GM12864 (cell line): ENCODE data around the gene ELAVL3.

Source experiments
- DNase-seq: peaks from one replicate; pipeline ENCODE4 v3.0.0-alpha.2; 2011; ENCODE audit warnings: low read depth
- H3K4me3 ChIP-seq: 2 replicates; pipeline ENCODE4 v1.5.1; 2011; ENCODE audit warnings: mild to moderate bottlenecking, low read depth, low read length, control low read depth
- CTCF ChIP-seq: IDR thresholded peaks from 2 replicates; pipeline ENCODE4 v1.5.1; 2011; ENCODE audit warnings: low read depth, mild to moderate bottlenecking, moderate library complexity, low read length, control low read depth, inconsistent platforms; ENCODE audit errors: missing control alignments

ELAVL3 gene

DNA sequence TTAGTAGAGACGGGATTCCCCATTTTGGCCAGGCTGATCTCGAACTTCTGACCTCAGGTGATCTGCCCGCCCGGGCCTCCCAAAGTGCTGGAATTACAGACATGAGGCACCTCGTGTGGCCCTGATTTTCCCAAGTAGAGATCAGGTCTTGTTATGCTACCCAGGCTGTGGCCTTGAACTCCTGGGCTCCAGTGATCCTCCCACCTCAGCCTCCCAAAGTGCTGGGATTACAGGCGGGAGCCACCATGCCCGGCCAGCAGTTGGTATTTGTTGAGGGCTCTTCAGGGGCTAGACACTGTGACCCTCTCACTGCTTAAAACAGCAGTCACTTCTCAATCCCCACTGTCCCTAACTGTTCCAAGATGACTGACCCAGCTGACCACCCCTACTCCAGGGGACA lies 8.5 kb upstream of the ELAVL3 start:
- H3K4me3 ChIP-seq: no peak overlapping the region
- no peak for TF ChIP-seq CTCF
- DNase-seq: no peak

- DNase-seq: no peak
- no peak overlapping the region for H3K4me3 ChIP-seq
- no peak for TF ChIP-seq CTCF
Measured at GRCh38 chr19:11486661-11487503, 6.0 kb upstream of the ELAVL3 start.

GRCh38 chr19:11485245-11485837 lies 4.5 kb upstream of the ELAVL3 start:
- TF ChIP-seq CTCF: no peak

DNA sequence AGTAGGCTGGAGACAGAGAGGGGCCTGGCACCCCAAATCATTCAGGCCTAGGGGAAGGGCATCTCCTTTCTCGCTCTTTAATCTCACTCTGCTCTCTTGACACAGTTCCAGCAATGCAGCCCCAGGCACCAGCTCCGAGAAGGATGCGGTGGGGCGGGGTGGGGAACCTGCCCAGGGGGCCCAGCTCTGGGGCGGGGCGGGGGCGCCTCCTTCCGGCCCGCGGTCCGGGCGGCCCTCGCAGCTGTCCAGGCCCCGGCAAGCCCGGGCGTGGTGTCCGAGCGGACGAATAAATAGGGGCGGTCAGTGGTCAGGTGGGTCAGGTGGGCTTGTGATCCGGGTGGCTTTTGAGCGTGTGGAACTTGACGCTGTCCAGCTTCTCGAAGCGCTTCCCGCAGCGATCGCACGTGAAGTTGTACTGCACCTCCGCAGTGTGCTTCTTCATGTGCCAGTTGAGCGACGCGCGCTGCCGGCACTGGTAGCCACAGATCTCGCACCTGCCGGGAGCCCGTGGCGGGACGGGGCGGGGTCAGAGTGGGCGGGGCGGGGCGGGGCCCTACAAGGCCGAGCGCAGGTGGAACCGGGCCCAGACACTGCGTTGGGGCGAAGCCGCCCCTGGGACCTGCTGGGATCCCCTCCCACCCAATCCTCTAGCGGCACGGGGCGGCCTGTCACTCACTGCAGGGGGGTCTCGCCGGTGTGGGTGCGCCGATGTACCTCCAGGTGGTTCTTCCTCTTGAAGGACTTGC lies 2.7 kb upstream of the ELAVL3 start:
- DNase-seq: no peak
- TF ChIP-seq CTCF: no peak
- H3K4me3 ChIP-seq: no peak overlapping the region

More at GRCh38 chr19:11485245-11485837, 4.5 kb upstream of the ELAVL3 start:
- DNase-seq: no peak
- no peak overlapping the region for H3K4me3 ChIP-seq

- peak overlapping the region; percentile 32 for H3K4me3 ChIP-seq
Measured at GRCh38 chr19:11482384-11483050, 1.7 kb upstream of the ELAVL3 start.

More at GRCh38 chr19:11482384-11483050, 1.7 kb upstream of the ELAVL3 start:
- peak; percentile 90 for TF ChIP-seq CTCF
- peak; percentile 55 for DNase-seq
